Mucosa of gallbladder (tissue), 1 donor: ENCODE data around the gene FBXL3. TPM values are rescaled to one million over a fixed set of nuclear protein-coding genes. Genes with fewer than 3 reads are reported as not detected.
A peak's percentile ranks its signal among the peaks of the same experiment; 100 is the strongest.
"Not testable (repeated sequence)": the region's sequence is repeated elsewhere in the genome, so short reads cannot be mapped to it uniquely, and the experiment has no call there.

Source experiments
- DNase-seq: peaks from one replicate; pipeline ENCODE4 v3.0.0-alpha.2; 2020; ENCODE audit warnings: low spot score
- total RNA-seq: library from RNA; stranded (reverse); gene quantifications from one replicate; pipeline ENCODE4 v1.2.1, GENCODE V29; 2021
- donor health status: DM: no; HTN: no; CAD: no.

The FBXL3 gene
- total RNA-seq, 1 donor from 2014 or later = 41.1 TPM

GRCh38 chr13:77026255-77026860, 601 bp downstream of the FBXL3 start:
- peak; percentile 81 for DNase-seq

GRCh38 chr13:77022341-77022740, 4.6 kb downstream of the FBXL3 start:
- no peak for DNase-seq

- DNase-seq = no peak
Measured at GRCh38 chr13:77019756-77020155, 7.2 kb downstream of the FBXL3 start.

GRCh38 chr13:77016888-77017623, 9.9 kb downstream of the FBXL3 start:
- DNase-seq = no peak

GRCh38 chr13:77016251-77016812, 10.6 kb downstream of the FBXL3 start:
- no peak for DNase-seq

- no peak for DNase-seq
Measured at GRCh38 chr13:77014906-77015685, 11.9 kb downstream of the FBXL3 start.

GRCh38 chr13:77013853-77014542, 13.0 kb downstream of the FBXL3 start:
- no peak for DNase-seq

- not testable (repeated sequence) for DNase-seq
Measured at GRCh38 chr13:77009719-77010118, 17.2 kb downstream of the FBXL3 start.

GRCh38 chr13:77009011-77009410, 17.9 kb downstream of the FBXL3 start:
- DNase-seq = no peak

GRCh38 chr13:77008337-77008736, 18.6 kb downstream of the FBXL3 start:
- not testable (repeated sequence) for DNase-seq

- no peak for DNase-seq
Measured at GRCh38 chr13:77002590-77003190, 24.3 kb downstream of the FBXL3 start.

GRCh38 chr13:77001963-77002587, 24.9 kb downstream of the FBXL3 start:
- no peak for DNase-seq

- DNase-seq = no peak
Measured at GRCh38 chr13:77001540-77001939, 25.4 kb downstream of the FBXL3 start.

GRCh38 chr13:77000475-77000874, 26.5 kb downstream of the FBXL3 start:
- no peak for DNase-seq

- no peak for DNase-seq
Measured at GRCh38 chr13:76994281-76994680, 32.7 kb downstream of the FBXL3 start.

- DNase-seq = no peak
Measured at GRCh38 chr13:76993473-76993872, 33.5 kb downstream of the FBXL3 start.

GRCh38 chr13:76993021-76993420, 33.9 kb downstream of the FBXL3 start:
- no peak for DNase-seq

GRCh38 chr13:76992548-76993001, 34.4 kb downstream of the FBXL3 start:
- DNase-seq = peak; percentile 24

GRCh38 chr13:76991796-76992547, 35.0 kb downstream of the FBXL3 start, which contains the start of gene CLN5:
CLN5 (plus strand) TSS chr13:76992081; CDS start chr13:76992099, 18 bp downstream.
- peak; percentile 96 for DNase-seq

- DNase-seq = peak; percentile 46
Measured at GRCh38 chr13:76991432-76991795, 35.5 kb downstream of the FBXL3 start.
